Measurements from ENCODE around the gene DAB1.

The DAB1 gene

GRCh38 chr1:57316861-57317260, 107.0 kb downstream of the DAB1 start:
- DNase-seq (ENCODE audit: low spot score): no peak

GRCh38 chr1:57316291-57316690, 107.6 kb downstream of the DAB1 start:
- DNase-seq (ENCODE audit: low spot score): no peak

- no peak for DNase-seq (ENCODE audit: low spot score)
Observed at GRCh38 chr1:57312869-57313268, 111.0 kb downstream of the DAB1 start.

GRCh38 chr1:57311411-57311810, 112.4 kb downstream of the DAB1 start:
- no peak for DNase-seq (ENCODE audit: low spot score)

- no peak for DNase-seq (ENCODE audit: low spot score)
Observed at GRCh38 chr1:57311006-57311405, 112.9 kb downstream of the DAB1 start.

GRCh38 chr1:57309630-57310029, 114.2 kb downstream of the DAB1 start:
- DNase-seq (ENCODE audit: low spot score): no peak

GRCh38 chr1:57307392-57308170, 116.3 kb downstream of the DAB1 start:
- peak; percentile 5 for DNase-seq (ENCODE audit: low spot score)

- DNase-seq (ENCODE audit: low spot score): no peak
Observed at GRCh38 chr1:57304591-57304990, 119.3 kb downstream of the DAB1 start.

GRCh38 chr1:57302812-57303596, 120.9 kb downstream of the DAB1 start:
- DNase-seq (ENCODE audit: low spot score): no peak

GRCh38 chr1:57300186-57300585, 123.7 kb downstream of the DAB1 start:
- DNase-seq (ENCODE audit: low spot score): no peak

GRCh38 chr1:57296726-57297250, 127.1 kb downstream of the DAB1 start:
- no peak for DNase-seq (ENCODE audit: low spot score)

GRCh38 chr1:57295326-57295725, 128.5 kb downstream of the DAB1 start:
- DNase-seq (ENCODE audit: low spot score): no peak

- DNase-seq (ENCODE audit: low spot score): no peak
Observed at GRCh38 chr1:57294177-57294576, 129.7 kb downstream of the DAB1 start.

GRCh38 chr1:57293214-57293613, 130.6 kb downstream of the DAB1 start:
- DNase-seq (ENCODE audit: low spot score): no peak

- DNase-seq (ENCODE audit: low spot score): no peak
Observed at GRCh38 chr1:57289781-57290180, 134.1 kb downstream of the DAB1 start.

GRCh38 chr1:57285992-57286391, 137.9 kb downstream of the DAB1 start:
- DNase-seq (ENCODE audit: low spot score): no peak

- no peak for DNase-seq (ENCODE audit: low spot score)
Observed at GRCh38 chr1:57282411-57282810, 141.4 kb downstream of the DAB1 start.

- DNase-seq (ENCODE audit: low spot score): no peak
Observed at GRCh38 chr1:57281324-57281723, 142.5 kb downstream of the DAB1 start.

GRCh38 chr1:57279909-57280666, 143.8 kb downstream of the DAB1 start:
- DNase-seq (ENCODE audit: low spot score): no peak

- DNase-seq (ENCODE audit: low spot score): no peak
Observed at GRCh38 chr1:57278558-57278957, 145.3 kb downstream of the DAB1 start.

- DNase-seq (ENCODE audit: low spot score): no peak
Observed at GRCh38 chr1:57277681-57278080, 146.2 kb downstream of the DAB1 start.

GRCh38 chr1:57276918-57277317, 146.9 kb downstream of the DAB1 start:
- no peak for DNase-seq (ENCODE audit: low spot score)
